K562 (cell line): ENCODE data around the gene APPL2. TPM values are rescaled to one million over a fixed set of nuclear protein-coding genes. Genes with fewer than 3 reads are reported as not detected.

Source experiments
- BRD4 ChIP-seq: fragments of 200-600 bp; sonication (generic); IDR thresholded peaks from 2 replicates; pipeline ENCODE4 v1.6.1; 2017; ENCODE audit warnings: inconsistent platforms
- GABPA ChIP-seq: fragments of 200-800 bp; sonication (Bioruptor generic); conservative IDR thresholded peaks from 2 replicates; pipeline ENCODE4 v1.6.1; 2016; ENCODE audit warnings: low read depth, missing genetic modification characterization, missing compliant biosample characterization
- MCM7 ChIP-seq, 2 experiments: fragments of 450-650 bp; IDR thresholded peaks; 2 replicates each; pipeline ENCODE4 v1.6.1; 2016 to 2018
- NCOR1 ChIP-seq: fragments of 450-650 bp; IDR thresholded peaks from 2 replicates; pipeline ENCODE4 v1.6.1; 2016; ENCODE audit warnings: mild to moderate bottlenecking, moderate library complexity
- POLR3A ChIP-seq: IDR thresholded peaks from 2 replicates; pipeline ENCODE4 v1.6.1; 2011; ENCODE audit warnings: borderline replicate concordance, mild to moderate bottlenecking, moderate library complexity; ENCODE audit not compliant: insufficient read length, insufficient read depth; ENCODE audit errors: extremely low read depth
- RBM39 ChIP-seq: fragments of 200-400 bp; formaldehyde crosslinking; optimal IDR thresholded peaks from 2 replicates; pipeline ENCODE3; 2018; ENCODE audit warnings: low read depth, low read length
- RFX5 ChIP-seq: IDR thresholded peaks from 2 replicates; pipeline ENCODE4 v1.6.1; 2011; ENCODE audit warnings: low read depth, mild to moderate bottlenecking, improper control_type of control experiment, low read length
- SAFB2 ChIP-seq: fragments of 200-400 bp; formaldehyde crosslinking; IDR thresholded peaks from 2 replicates; pipeline ENCODE4 v1.6.1; 2018; ENCODE audit warnings: borderline replicate concordance, low read length, low read depth, moderate library complexity; ENCODE audit not compliant: severe bottlenecking
- SP1 ChIP-seq: sonication (generic); formaldehyde crosslinking; IDR thresholded peaks from 2 replicates; pipeline ENCODE4 v1.8.1; 2022; ENCODE audit warnings: mild to moderate bottlenecking, missing genetic modification reagents
- ZNF174 ChIP-seq: fragments of 250-450 bp; sonication (Bioruptor Pico); IDR thresholded peaks from 2 replicates; pipeline ENCODE4 v1.4.0; 2020; ENCODE audit warnings: mild to moderate bottlenecking
- ZNF316 ChIP-seq: fragments of 450-650 bp; IDR thresholded peaks from 2 replicates; pipeline ENCODE4 v1.6.1; 2016
- polyA plus RNA-seq, 8 experiments: library from polyadenylated mRNA; depleted of rRNA in 4 of 8; stranded (reverse) in 5 of 8; unstranded in 3 of 8; fragments of >200 nt; fragmentation: Nextera tagmentation in 2 of 8; fragmentation: Illumina TruSeq in 1 of 8; extraction: Ambion mirVana in 2 of 8; extraction: Trizol in 1 of 8; gene quantifications; 2 replicates each; pipeline versions ENCODE4 v1.2.1 to v1.2.3, GENCODE V29; 2011 to 2014; ENCODE audit warnings: inconsistent platforms in 1 of 8, missing spikeins in 1 of 8
- total RNA-seq, 7 experiments: library from RNA; depleted of rRNA in 6 of 7; stranded (reverse); fragments of >200 nt in 6 of 7; fragmentation: Illumina TruSeq in 2 of 7; extraction: Trizol in 2 of 7; gene quantifications; 2 replicates each; pipeline versions ENCODE4 v1.2.1 to v1.2.3, GENCODE V29; 2011 to 2021; ENCODE audit warnings: low replicate concordance in 1 of 7
- TF ChIP-seq, protein P1 (sequence below): fragments of 450-650 bp; IDR thresholded peaks from 2 replicates; pipeline ENCODE4 v1.6.1; 2016; ENCODE audit warnings: mild to moderate bottlenecking, moderate library complexity
- TF ChIP-seq, protein P2 (sequence below): sonication (generic); formaldehyde crosslinking; IDR thresholded peaks from 2 replicates; pipeline ENCODE4 v1.9.0; 2022; ENCODE audit warnings: mild to moderate bottlenecking, missing genetic modification reagents

Gene APPL2
- total and polyA plus RNA-seq, 9 of the 15 experiments (the other 6 are each of a cell fraction or from before 2014, with no cell fraction given) = 2.1 to 14.4 (median 8.2) TPM

DNA sequence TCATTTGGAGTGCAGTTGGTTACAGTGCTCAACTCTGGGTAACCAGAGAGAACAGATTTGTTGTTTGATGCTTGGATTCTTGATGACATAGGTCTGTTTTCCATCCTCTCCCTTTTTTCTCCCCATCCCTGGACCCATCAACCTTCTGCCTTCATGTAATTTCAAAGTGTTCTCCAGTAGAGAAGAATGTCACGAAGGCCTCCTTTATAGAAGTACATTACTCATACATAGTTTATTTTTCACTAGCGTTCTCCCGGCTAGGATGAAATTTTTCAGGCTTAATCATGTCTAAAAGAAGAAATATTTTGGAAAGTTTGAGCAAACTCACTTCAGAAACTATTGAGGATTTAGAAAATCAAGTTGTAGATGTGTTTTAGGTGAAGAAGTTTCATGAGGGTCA lies 20.9 kb upstream of the APPL2 start (continued):
- TF ChIP-seq, protein P1, sequence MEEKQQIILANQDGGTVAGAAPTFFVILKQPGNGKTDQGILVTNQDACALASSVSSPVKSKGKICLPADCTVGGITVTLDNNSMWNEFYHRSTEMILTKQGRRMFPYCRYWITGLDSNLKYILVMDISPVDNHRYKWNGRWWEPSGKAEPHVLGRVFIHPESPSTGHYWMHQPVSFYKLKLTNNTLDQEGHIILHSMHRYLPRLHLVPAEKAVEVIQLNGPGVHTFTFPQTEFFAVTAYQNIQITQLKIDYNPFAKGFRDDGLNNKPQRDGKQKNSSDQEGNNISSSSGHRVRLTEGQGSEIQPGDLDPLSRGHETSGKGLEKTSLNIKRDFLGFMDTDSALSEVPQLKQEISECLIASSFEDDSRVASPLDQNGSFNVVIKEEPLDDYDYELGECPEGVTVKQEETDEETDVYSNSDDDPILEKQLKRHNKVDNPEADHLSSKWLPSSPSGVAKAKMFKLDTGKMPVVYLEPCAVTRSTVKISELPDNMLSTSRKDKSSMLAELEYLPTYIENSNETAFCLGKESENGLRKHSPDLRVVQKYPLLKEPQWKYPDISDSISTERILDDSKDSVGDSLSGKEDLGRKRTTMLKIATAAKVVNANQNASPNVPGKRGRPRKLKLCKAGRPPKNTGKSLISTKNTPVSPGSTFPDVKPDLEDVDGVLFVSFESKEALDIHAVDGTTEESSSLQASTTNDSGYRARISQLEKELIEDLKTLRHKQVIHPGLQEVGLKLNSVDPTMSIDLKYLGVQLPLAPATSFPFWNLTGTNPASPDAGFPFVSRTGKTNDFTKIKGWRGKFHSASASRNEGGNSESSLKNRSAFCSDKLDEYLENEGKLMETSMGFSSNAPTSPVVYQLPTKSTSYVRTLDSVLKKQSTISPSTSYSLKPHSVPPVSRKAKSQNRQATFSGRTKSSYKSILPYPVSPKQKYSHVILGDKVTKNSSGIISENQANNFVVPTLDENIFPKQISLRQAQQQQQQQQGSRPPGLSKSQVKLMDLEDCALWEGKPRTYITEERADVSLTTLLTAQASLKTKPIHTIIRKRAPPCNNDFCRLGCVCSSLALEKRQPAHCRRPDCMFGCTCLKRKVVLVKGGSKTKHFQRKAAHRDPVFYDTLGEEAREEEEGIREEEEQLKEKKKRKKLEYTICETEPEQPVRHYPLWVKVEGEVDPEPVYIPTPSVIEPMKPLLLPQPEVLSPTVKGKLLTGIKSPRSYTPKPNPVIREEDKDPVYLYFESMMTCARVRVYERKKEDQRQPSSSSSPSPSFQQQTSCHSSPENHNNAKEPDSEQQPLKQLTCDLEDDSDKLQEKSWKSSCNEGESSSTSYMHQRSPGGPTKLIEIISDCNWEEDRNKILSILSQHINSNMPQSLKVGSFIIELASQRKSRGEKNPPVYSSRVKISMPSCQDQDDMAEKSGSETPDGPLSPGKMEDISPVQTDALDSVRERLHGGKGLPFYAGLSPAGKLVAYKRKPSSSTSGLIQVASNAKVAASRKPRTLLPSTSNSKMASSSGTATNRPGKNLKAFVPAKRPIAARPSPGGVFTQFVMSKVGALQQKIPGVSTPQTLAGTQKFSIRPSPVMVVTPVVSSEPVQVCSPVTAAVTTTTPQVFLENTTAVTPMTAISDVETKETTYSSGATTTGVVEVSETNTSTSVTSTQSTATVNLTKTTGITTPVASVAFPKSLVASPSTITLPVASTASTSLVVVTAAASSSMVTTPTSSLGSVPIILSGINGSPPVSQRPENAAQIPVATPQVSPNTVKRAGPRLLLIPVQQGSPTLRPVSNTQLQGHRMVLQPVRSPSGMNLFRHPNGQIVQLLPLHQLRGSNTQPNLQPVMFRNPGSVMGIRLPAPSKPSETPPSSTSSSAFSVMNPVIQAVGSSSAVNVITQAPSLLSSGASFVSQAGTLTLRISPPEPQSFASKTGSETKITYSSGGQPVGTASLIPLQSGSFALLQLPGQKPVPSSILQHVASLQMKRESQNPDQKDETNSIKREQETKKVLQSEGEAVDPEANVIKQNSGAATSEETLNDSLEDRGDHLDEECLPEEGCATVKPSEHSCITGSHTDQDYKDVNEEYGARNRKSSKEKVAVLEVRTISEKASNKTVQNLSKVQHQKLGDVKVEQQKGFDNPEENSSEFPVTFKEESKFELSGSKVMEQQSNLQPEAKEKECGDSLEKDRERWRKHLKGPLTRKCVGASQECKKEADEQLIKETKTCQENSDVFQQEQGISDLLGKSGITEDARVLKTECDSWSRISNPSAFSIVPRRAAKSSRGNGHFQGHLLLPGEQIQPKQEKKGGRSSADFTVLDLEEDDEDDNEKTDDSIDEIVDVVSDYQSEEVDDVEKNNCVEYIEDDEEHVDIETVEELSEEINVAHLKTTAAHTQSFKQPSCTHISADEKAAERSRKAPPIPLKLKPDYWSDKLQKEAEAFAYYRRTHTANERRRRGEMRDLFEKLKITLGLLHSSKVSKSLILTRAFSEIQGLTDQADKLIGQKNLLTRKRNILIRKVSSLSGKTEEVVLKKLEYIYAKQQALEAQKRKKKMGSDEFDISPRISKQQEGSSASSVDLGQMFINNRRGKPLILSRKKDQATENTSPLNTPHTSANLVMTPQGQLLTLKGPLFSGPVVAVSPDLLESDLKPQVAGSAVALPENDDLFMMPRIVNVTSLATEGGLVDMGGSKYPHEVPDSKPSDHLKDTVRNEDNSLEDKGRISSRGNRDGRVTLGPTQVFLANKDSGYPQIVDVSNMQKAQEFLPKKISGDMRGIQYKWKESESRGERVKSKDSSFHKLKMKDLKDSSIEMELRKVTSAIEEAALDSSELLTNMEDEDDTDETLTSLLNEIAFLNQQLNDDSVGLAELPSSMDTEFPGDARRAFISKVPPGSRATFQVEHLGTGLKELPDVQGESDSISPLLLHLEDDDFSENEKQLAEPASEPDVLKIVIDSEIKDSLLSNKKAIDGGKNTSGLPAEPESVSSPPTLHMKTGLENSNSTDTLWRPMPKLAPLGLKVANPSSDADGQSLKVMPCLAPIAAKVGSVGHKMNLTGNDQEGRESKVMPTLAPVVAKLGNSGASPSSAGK = no peak
- TF ChIP-seq SP1 (CRISPR knock-in tag) (no peak), ZNF174 (no peak), MCM7 (IDR thresholded peaks at IDR 0.05) (no peak), POLR3A (no peak), RFX5 (no peak), NCOR1 (no peak), BRD4 (no peak), SAFB2 (no peak), ZNF316 (no peak), RBM39 (no peak), GABPA (no peak)
- TF ChIP-seq, protein P2, sequence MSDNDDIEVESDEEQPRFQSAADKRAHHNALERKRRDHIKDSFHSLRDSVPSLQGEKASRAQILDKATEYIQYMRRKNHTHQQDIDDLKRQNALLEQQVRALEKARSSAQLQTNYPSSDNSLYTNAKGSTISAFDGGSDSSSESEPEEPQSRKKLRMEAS (CRISPR knock-in tag) = no peak
